WTC11 (cell line): Measurements from ENCODE around the gene ATP4A. TPM values are rescaled to one million over a fixed set of nuclear protein-coding genes. Genes with fewer than 3 reads are reported as not detected.
A peak's percentile ranks its signal among the peaks of the same experiment; 100 is the strongest.
"Not testable (repeated sequence)": the region's sequence is repeated elsewhere in the genome, so short reads cannot be mapped to it uniquely, and the experiment has no call there.

ENCODE experiments used
- ATAC-seq: fragments of 200-7000 bp; cut with Tn5 transposase; 2 replicates; pipeline ENCODE4 v1.10.0; 2021; ENCODE audit warnings: mild to moderate bottlenecking, moderate library complexity
- CTCF ChIA-PET: fragments of 300-600 bp; sonication (Branson Sonifier 250); formaldehyde crosslinking; loops from one replicate; lab custom pipeline; 2021; ENCODE audit warnings: antibody characterized with exemption; lab: Charles Lee
- POLR2A ChIA-PET: fragments of 350-600 bp; sonication (Branson Sonifier 250); formaldehyde crosslinking; loops from one replicate; lab custom pipeline; 2021; ENCODE audit warnings: antibody characterized with exemption; lab: Charles Lee
- DNase-seq: peaks from one replicate; pipeline ENCODE4 v3.0.0; 2021; ENCODE audit warnings: low spot score
- H3K27ac Mint-ChIP-seq: 2 replicates; pipeline ENCODE4 v1.8.0; 2021; ENCODE audit warnings: mixed read lengths
- H3K27me3 Mint-ChIP-seq: 2 replicates; pipeline ENCODE4 v1.8.0; 2021; ENCODE audit warnings: low read depth, mild to moderate bottlenecking, moderate library complexity, mixed read lengths
- H3K36me3 Mint-ChIP-seq: 2 replicates; pipeline ENCODE4 v1.8.0; 2021; ENCODE audit warnings: mixed read lengths
- H3K4me1 Mint-ChIP-seq: 2 replicates; pipeline ENCODE4 v1.8.0; 2022; ENCODE audit warnings: mixed read lengths
- H3K4me3 Mint-ChIP-seq: 2 replicates; pipeline ENCODE4 v1.8.0; 2021; ENCODE audit warnings: mild to moderate bottlenecking, moderate library complexity, mixed read lengths
- H3K9me3 Mint-ChIP-seq: 2 replicates; pipeline ENCODE4 v1.8.0; 2021; ENCODE audit warnings: mixed read lengths
- AR ChIP-seq: fragments of 250-450 bp; sonication (Bioruptor Pico); IDR thresholded peaks from 2 replicates; pipeline ENCODE4 v1.9.0; 2021; ENCODE audit warnings: mild to moderate bottlenecking
- CBFB ChIP-seq: sonication (generic); formaldehyde crosslinking; IDR thresholded peaks from 2 replicates; pipeline ENCODE4 v1.8.1; 2022; ENCODE audit warnings: mild to moderate bottlenecking, low read depth, missing genetic modification reagents
- ETV6 ChIP-seq: sonication (generic); formaldehyde crosslinking; IDR thresholded peaks from 2 replicates; pipeline ENCODE4 v1.8.1; 2022; ENCODE audit warnings: mild to moderate bottlenecking, missing genetic modification reagents
- GTF2I ChIP-seq: fragments of 250-450 bp; sonication (Bioruptor Pico); conservative IDR thresholded peaks from 2 replicates; pipeline ENCODE4 v1.4.0; 2021; ENCODE audit warnings: mild to moderate bottlenecking
- NR2C2 ChIP-seq: sonication (generic); formaldehyde crosslinking; IDR thresholded peaks from 2 replicates; pipeline ENCODE4 v1.8.0; 2022; ENCODE audit warnings: mild to moderate bottlenecking, missing genetic modification reagents
- PREB ChIP-seq: sonication (generic); formaldehyde crosslinking; IDR thresholded peaks from 2 replicates; pipeline ENCODE4 v1.8.1; 2022; ENCODE audit warnings: mild to moderate bottlenecking, missing genetic modification reagents, moderate library complexity, borderline replicate concordance
- USF1 ChIP-seq: sonication (generic); formaldehyde crosslinking; IDR thresholded peaks from 2 replicates; pipeline ENCODE4 v1.8.0; 2022; ENCODE audit warnings: mild to moderate bottlenecking, missing genetic modification reagents
- ZNF232 ChIP-seq: sonication (generic); formaldehyde crosslinking; IDR thresholded peaks from 2 replicates; pipeline ENCODE4 v1.8.0; 2022; ENCODE audit warnings: mild to moderate bottlenecking, missing genetic modification reagents
- total RNA-seq: library from RNA; stranded (reverse); gene quantifications from 3 replicates; pipeline ENCODE4 v1.2.3, GENCODE V29; 2021
- TF ChIP-seq, protein P1 (sequence below): fragments of 250-450 bp; sonication (Bioruptor Pico); IDR thresholded peaks from 2 replicates; pipeline ENCODE4 v1.9.0; 2021; ENCODE audit warnings: mild to moderate bottlenecking
- TF ChIP-seq, protein P2 (sequence below): sonication (generic); formaldehyde crosslinking; IDR thresholded peaks from 2 replicates; pipeline ENCODE4 v1.8.0; 2022; ENCODE audit warnings: missing genetic modification reagents

Gene ATP4A
- total RNA-seq, 1 experiment from 2014 or later, result 0.59 TPM

DNA sequence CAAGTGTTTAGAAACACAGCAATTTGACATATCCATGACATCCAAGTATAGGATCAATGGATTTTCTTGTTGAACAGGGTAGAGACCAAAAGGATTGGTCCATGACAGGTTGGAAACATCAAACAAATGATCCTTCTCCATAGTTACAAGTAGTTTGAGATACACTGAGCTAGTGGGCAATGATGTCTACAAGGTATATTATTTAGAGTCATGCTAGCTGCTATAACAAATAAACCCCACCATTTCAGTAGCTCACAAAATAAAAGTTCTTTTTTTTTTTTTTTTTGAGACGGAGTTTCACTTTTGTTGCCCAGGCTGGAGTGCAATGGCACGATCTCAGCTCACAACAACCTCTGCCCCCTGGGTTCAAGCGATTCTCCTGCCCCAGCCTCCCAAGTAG lies 44.2 kb upstream of the ATP4A start (continued):
- no peak for TF ChIP-seq NR2C2

- H3K4me3 Mint-ChIP-seq, CTCF ChIA-PET, ATAC-seq, H3K27ac Mint-ChIP-seq, DNase-seq, POLR2A ChIA-PET, H3K4me1 Mint-ChIP-seq: not testable (repeated sequence)
- Mint-ChIP-seq H3K27me3 (peaks cover 42% of the 10 kb centered on the region), H3K9me3 (peaks cover 26% of the 10 kb centered on the region), H3K36me3 (peaks cover 15% of the 10 kb centered on the region)
These were observed 43.7 kb upstream of the ATP4A start for GRCh38 chr19:35607170-35607569.

DNA sequence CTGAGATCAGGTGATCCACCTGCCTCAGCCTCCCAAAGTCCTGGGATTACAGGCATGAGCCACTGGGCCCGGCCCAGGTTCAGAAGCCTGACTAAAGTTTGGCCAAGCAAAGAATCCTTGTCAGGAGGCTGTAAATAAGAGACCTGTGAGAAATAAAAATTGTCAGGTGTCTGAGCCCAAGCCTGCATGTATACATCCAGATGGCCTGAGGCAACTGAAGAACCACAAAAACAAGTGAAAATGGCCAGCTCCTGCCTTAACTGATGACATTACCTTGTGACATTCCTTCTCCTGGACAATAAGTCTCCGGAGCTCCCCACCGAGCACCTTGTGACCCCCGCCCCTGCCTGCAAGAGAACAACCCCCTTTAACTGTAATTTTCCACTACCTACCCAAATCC lies 41.0 kb upstream of the ATP4A start:
- peaks cover 33% of the 10 kb centered on the region for H3K27me3 Mint-ChIP-seq
- DNase-seq, H3K4me3 Mint-ChIP-seq, H3K4me1 Mint-ChIP-seq, ATAC-seq: not testable (repeated sequence)
- POLR2A ChIA-PET, result interaction anchor here (1.1 kb wide), 1 partner anchor 13 kb away, joined by 3 read pairs; no protein-coding TSS in a partner anchor
- 0 out of 2 replicates have a peak overlapping the region, but pooled peaks have one; percentile 14 for H3K27ac Mint-ChIP-seq
- H3K36me3 Mint-ChIP-seq, result peaks cover 15% of the 10 kb centered on the region
- H3K9me3 Mint-ChIP-seq, result peaks cover 26% of the 10 kb centered on the region
- CTCF ChIA-PET, result interaction anchor here (0.9 to 1.2 kb wide), 2 partner anchors 12 to 94 kb away, joined by 3 read pairs; no protein-coding TSS in a partner anchor

DNA sequence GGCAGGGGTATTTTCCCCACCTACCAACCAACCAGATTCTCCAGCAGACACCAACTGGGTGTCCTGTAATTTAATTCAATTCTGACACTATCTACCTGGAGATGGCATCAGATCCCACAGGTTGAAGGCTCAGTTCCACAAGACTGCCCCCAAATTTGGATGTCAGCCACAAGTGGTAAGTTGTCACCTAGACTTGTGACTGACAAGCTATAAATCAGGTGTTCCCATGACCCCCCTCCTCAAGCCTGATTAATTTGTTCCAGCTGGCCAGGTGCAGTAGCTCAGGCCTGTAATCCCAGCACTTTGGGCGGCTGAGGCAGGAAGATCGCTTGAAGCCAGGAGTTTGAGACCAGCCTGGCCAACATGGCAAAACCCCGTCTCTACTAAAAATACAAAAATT lies 38.5 kb upstream of the ATP4A start:
- DNase-seq (no peak), ATAC-seq (no peak)
- TF ChIP-seq USF1 (CRISPR knock-in tag), result no peak
- TF ChIP-seq GTF2I, result no peak
- no peak for TF ChIP-seq PREB (CRISPR knock-in tag)
- no peak for TF ChIP-seq ETV6 (CRISPR knock-in tag)
- TF ChIP-seq, protein P1, sequence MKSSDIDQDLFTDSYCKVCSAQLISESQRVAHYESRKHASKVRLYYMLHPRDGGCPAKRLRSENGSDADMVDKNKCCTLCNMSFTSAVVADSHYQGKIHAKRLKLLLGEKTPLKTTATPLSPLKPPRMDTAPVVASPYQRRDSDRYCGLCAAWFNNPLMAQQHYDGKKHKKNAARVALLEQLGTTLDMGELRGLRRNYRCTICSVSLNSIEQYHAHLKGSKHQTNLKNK (CRISPR knock-in tag), result no peak
- TF ChIP-seq AR (CRISPR knock-in tag), result no peak
- no peak for TF ChIP-seq CBFB (CRISPR knock-in tag)
- TF ChIP-seq, protein P2, sequence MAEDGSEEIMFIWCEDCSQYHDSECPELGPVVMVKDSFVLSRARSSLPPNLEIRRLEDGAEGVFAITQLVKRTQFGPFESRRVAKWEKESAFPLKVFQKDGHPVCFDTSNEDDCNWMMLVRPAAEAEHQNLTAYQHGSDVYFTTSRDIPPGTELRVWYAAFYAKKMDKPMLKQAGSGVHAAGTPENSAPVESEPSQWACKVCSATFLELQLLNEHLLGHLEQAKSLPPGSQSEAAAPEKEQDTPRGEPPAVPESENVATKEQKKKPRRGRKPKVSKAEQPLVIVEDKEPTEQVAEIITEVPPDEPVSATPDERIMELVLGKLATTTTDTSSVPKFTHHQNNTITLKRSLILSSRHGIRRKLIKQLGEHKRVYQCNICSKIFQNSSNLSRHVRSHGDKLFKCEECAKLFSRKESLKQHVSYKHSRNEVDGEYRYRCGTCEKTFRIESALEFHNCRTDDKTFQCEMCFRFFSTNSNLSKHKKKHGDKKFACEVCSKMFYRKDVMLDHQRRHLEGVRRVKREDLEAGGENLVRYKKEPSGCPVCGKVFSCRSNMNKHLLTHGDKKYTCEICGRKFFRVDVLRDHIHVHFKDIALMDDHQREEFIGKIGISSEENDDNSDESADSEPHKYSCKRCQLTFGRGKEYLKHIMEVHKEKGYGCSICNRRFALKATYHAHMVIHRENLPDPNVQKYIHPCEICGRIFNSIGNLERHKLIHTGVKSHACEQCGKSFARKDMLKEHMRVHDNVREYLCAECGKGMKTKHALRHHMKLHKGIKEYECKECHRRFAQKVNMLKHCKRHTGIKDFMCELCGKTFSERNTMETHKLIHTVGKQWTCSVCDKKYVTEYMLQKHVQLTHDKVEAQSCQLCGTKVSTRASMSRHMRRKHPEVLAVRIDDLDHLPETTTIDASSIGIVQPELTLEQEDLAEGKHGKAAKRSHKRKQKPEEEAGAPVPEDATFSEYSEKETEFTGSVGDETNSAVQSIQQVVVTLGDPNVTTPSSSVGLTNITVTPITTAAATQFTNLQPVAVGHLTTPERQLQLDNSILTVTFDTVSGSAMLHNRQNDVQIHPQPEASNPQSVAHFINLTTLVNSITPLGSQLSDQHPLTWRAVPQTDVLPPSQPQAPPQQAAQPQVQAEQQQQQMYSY (CRISPR knock-in tag), result no peak
- no peak for TF ChIP-seq ZNF232
- H3K9me3 Mint-ChIP-seq, result peaks cover 11% of the 10 kb centered on the region
- H3K27ac Mint-ChIP-seq, result no peak overlapping the region
- ChIA-PET POLR2A (no interaction called here), CTCF (interaction anchor here (1.8 to 2.2 kb wide), 2 partner anchors 9 to 44 kb away, joined by 8 read pairs; no protein-coding TSS in a partner anchor)
- H3K4me3 Mint-ChIP-seq, result no peak overlapping the region
- peaks cover 3% of the 10 kb centered on the region; the same call in 1 of the 2 replicates for H3K4me1 Mint-ChIP-seq
- peaks cover under 1% of the 10 kb centered on the region; the same call in 1 of the 2 replicates for H3K36me3 Mint-ChIP-seq
- peaks cover 36% of the 10 kb centered on the region for H3K27me3 Mint-ChIP-seq
